Measurements from ENCODE around the gene IL23R.
"Not testable (repeated sequence)": the region's sequence is repeated elsewhere in the genome, so short reads cannot be mapped to it uniquely, and the experiment has no call there.

Gene IL23R

DNA sequence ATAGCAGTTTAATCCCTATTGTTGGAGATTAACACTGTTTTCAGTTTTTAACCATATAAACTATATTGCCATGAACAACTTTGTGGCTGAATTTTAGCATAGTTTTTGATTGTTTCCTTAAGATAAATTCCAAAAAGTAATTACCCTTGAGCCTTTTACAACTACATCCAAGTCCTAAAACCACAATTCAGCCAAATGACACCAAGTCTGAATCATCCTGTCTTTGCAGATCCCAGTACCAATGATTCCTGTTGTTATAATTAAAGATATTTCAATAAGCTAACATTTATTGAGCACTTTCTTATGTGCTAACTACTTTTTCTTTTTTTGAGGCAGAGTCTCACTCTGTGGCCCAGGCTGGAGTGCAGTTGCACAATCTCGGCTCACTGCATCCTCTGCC, 35.6 kb downstream of the IL23R start:
- H3K4me3 ChIP-seq (ENCODE audit: low read depth, low read length): no peak overlapping the region
- TF ChIP-seq, protein P1, sequence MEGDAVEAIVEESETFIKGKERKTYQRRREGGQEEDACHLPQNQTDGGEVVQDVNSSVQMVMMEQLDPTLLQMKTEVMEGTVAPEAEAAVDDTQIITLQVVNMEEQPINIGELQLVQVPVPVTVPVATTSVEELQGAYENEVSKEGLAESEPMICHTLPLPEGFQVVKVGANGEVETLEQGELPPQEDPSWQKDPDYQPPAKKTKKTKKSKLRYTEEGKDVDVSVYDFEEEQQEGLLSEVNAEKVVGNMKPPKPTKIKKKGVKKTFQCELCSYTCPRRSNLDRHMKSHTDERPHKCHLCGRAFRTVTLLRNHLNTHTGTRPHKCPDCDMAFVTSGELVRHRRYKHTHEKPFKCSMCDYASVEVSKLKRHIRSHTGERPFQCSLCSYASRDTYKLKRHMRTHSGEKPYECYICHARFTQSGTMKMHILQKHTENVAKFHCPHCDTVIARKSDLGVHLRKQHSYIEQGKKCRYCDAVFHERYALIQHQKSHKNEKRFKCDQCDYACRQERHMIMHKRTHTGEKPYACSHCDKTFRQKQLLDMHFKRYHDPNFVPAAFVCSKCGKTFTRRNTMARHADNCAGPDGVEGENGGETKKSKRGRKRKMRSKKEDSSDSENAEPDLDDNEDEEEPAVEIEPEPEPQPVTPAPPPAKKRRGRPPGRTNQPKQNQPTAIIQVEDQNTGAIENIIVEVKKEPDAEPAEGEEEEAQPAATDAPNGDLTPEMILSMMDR (IDR thresholded peaks at IDR 0.05; ENCODE audit: low read depth, low read length, missing control alignments): no peak
- no peak for DNase-seq (ENCODE audit: low read depth)

DNA sequence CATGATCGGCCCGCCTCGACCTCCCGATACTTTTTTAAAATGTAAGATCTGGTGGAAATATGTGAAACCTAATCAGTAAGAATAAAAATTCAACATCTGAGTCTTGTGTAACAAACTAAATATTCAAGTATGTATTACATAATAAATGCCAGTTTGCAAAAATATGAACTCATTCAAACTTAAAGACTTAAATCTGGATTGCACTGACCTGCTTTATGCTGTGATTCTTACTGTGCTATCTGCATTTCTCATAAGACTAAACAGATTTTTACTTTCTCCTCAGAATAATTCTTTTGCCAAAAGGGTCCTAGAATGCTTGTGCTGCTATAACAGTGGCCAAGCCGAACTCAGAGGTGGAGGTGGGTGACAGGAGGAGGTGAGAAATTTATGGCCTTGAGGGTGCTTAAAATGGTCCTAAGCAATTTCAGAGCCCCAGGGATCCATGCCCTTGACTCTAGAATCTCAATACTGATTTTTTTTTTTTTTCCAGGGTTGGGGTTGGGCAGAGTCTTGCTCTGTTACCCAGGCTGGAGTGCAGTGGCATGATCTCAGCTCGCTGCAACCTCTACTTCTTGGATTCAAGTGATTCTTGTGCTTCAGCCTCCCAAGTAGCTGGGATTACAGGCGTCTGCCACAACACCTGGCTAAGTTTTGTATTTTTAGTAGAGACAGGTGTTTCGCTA, 38.2 kb downstream of the IL23R start:
- no peak overlapping the region for H3K4me3 ChIP-seq (ENCODE audit: low read depth, low read length)
- TF ChIP-seq, protein P1 (IDR thresholded peaks at IDR 0.05; ENCODE audit: low read depth, low read length, missing control alignments): no peak
- DNase-seq (ENCODE audit: low read depth): no peak

DNA sequence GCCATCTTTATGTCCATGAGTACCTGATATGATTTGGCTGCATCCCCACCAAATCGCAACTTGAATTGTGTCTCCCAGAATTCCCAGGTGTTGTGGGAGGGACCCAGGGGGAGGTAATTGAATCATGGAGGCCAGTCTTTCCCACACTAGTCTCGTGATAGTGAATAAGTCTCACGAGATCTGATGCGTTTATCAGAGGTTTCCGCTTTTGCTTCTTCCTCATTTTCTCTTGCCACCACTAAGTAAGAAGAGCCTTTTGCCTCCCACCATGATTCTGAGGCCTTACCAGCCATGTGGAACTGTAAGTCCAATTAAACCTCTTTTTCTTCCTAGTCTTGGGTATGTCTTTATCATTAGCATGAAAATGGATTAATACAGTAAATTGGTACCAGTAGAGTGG, 41.1 kb downstream of the IL23R start:
- not testable (repeated sequence) for DNase-seq (ENCODE audit: low read depth)

DNA sequence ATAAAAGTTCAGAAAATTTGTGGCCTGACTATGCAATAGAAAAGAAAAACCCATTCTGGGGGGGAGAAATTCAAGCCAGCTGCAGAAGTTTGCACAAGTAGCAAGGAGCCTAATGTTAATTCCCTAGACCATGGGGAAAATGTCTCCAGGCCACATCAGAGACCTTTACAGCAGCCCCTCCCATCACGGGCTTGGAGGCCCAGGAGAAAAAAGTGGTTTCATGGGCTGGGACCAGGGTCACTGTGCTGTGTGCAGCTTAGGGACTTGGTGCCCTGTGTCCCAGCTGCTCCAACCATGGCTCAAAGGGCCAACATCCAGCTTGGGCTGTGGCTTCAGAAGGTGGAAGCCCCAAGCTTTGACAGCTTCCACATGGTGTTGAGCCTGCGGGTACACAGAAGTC, 42.0 kb downstream of the IL23R start:
- no peak overlapping the region for H3K4me3 ChIP-seq (ENCODE audit: low read depth, low read length)
- TF ChIP-seq, protein P1 (IDR thresholded peaks at IDR 0.05; ENCODE audit: low read depth, low read length, missing control alignments): no peak
- DNase-seq (ENCODE audit: low read depth): no peak

More for the DNA sequence above, 41.1 kb downstream of the IL23R start:
- H3K4me3 ChIP-seq (ENCODE audit: low read depth, low read length): not testable (repeated sequence)

DNA sequence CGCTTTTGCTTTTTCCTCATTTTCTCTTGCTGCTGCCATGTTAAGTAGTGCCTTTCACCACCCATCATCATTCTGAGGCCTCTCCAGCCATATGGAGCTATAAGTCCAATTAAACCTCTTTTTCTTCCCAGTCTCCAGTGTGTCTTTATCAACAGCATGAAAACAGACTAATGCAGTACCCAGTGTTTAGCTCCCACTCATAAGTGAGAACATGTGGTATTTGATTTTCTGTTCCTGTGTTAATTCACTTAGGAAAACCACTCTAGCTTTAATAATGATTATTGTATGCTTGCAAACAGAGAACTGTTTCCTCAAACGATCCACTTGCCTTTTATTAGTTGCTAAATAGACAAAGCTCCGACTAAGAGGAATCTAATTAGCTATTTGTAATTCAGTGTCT, 43.3 kb downstream of the IL23R start:
- TF ChIP-seq, protein P1 (IDR thresholded peaks at IDR 0.05; ENCODE audit: low read depth, low read length, missing control alignments): no peak
- DNase-seq (ENCODE audit: low read depth): no peak
- H3K4me3 ChIP-seq (ENCODE audit: low read depth, low read length): no peak overlapping the region

DNA sequence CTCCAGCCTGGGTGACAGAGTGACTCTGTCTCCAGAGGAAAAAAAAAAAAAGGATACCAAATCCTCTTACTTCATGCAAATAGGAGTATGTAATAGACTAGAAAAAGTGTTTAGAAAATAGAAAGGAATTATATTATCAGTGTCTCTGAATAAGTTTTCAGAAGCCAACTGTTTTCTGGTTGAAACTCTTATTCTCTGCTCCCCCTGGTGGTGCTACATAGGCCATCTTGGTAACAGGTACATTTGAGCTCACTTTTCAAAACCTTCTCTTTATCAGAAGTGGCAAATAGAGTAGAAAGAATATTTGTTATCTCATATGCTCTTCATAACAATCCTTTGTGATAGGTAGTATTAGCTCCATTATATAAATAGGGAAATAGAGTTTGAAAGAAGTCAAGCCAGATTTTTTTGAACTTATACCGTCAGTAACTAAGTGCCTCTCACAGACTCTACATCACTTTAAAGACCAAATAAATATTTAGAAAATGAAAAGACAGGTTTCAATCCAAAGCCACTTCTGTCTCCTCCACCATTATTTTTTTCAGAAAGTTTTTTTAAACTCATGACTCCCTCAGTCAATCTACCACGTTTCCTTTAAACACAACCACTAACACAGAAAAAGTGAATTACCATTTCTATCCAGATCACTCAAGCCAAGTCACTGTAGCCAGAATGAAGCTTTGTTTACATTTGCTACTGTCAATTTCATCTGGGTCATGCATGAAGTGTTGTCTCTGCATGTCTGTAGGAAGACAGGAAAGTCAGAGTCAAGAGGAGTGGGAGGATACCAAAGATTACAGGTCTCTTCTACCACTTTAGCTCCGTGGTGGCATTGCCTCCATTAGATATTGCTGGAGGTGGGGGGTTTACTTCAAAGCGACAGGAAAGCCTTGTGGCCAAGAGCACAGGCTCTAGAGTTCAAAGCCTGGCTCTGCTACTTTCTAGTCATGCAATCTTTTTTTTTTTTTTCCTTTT, 45.6 kb downstream of the IL23R start:
- no peak for DNase-seq (ENCODE audit: low read depth)
- TF ChIP-seq, protein P1 (IDR thresholded peaks at IDR 0.05; ENCODE audit: low read depth, low read length, missing control alignments): peak; percentile 62

DNA sequence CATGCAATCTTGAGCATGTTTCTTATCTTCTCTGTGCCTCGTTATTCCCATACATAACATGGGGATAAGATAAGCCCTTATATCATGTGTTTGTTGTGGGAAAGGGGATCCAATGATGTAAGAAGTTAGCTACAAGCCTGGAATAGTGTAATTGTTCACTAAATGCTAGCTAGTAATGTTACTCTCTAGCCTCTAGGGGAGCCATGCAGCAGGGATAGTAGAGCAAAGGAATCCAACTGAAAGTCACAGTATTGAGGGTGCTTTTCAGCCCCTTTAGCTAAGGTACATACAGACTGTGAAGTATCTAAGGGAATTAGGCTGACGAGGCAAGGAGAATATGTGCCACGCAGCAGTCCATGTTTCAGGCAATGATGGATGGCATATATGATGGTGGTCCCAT, 46.9 kb downstream of the IL23R start:
- H3K4me3 ChIP-seq (ENCODE audit: low read depth, low read length): no peak overlapping the region
- TF ChIP-seq, protein P1 (IDR thresholded peaks at IDR 0.05; ENCODE audit: low read depth, low read length, missing control alignments): peak; percentile 64
- no peak for DNase-seq (ENCODE audit: low read depth)

More for the DNA sequence above, 45.6 kb downstream of the IL23R start:
- no peak overlapping the region for H3K4me3 ChIP-seq (ENCODE audit: low read depth, low read length)

Measured in GM12864 (cell line).